NCI-H2171 treated with DMSO at 0.1 percent for 48 hours (cell line): ENCODE results near the gene TIMM23.
"Not testable (repeated sequence)": the region's sequence is repeated elsewhere in the genome, so short reads cannot be mapped to it uniquely, and the experiment has no call there.

Source experiments
- DNase-seq: peaks from one replicate; lab custom pipeline; 2025; lab: John Stamatoyannopoulos, UW

Gene TIMM23

GRCh38 chr10:45997557-45997956, 25.3 kb downstream of the TIMM23 start:
- DNase-seq, result no peak

DNA sequence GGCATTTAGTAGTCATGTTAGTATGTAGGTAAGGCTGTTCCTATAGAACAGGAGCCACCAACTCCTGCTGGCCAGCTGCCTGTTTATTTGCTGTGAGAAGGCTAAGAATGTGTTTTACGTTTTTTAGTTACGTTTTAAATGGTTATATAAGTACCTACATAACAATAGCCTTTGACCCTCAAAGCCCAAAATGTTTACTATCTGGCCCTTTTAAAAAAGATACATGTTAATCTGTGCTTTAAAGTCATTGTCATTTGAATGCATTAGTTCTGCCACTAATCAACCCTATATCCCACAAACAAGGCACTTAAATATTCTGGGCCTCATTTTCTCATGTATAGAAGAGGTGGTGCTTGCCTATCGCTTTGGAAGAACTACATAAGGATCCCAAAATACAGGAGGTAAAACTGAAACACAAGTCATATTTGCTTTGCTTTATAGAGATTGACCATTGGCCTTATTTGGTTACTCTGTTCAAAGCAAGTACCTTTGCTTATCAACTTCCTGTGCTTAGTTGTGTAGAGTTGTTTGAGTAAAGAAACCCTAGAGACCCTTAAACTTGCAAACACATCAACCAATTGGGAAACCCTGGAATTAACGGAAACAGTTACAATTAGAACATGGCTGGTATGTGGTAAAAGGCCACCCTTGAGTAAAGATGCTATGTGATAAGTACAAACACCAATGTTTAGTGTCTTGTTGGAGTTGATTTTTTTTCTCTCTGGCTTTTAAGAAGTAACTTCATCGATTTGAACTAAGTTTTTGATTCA, 25.9 kb downstream of the TIMM23 start:
- DNase-seq, result no peak

DNA sequence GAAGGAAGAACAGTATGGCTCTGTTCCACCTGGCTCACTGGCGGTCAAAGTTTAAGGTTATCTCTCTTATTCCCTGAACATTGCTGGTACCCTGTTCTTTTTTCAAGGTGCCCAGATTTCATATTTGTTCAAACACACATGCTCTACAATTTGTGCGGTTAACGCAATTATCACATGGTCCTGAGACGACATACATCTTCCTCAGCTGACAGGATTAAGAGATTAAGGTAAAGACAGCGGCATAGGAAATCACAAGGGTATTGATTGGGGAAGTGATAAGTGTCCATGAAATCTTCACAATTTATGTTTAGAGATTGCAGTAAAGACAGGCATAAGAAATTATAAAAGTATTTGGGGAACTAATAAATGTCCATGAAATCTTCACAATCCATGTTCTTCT, 27.7 kb downstream of the TIMM23 start:
- DNase-seq, result not testable (repeated sequence)

DNA sequence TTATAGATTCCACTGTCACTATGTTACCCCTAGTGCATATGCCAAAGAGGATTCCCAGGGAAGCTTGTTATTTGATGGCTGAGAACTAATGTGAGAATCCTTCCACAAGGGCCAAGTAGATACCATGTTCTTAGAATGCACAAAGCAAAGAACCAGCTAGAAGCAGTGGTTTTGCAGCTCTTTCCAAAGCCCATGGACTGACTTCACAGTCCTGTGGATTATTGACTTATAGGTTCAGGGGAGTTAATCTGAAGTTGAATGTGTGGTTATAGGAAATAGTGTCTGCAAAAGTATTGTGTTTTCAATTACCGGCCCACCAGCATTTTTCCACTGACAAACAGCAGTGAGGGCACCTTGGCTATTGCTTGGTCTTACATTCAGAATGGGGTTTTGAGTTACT, 28.2 kb downstream of the TIMM23 start:
- DNase-seq, result no peak

GRCh38 chr10:46001187-46001756, 29.0 kb downstream of the TIMM23 start:
- DNase-seq, result no peak

DNA sequence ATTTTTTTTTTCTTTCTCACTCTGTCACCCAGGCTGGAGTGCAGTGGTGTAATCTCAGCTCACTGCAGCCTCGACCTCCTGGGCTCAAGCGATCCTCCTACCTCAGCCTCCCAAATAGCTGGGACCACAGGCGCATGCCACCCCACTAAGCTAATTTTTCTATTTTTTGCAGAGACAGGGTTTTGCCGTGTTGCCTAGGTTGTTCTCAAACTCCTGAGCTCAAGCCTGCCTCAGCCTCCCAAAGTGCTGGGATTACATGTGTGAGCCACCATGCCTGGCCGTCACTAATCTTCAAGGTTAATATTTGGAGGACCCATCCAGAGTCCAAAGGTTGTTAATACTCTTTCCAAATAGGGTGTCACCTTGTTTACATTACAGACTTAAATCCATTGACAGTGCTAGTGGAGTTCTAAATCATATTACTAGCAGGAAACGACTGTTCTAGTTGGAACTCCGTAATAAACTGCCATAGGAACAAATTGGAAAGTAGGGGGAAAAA, 29.9 kb downstream of the TIMM23 start:
- DNase-seq, result not testable (repeated sequence)

GRCh38 chr10:46002916-46003693, 30.8 kb downstream of the TIMM23 start:
- no peak for DNase-seq

DNA sequence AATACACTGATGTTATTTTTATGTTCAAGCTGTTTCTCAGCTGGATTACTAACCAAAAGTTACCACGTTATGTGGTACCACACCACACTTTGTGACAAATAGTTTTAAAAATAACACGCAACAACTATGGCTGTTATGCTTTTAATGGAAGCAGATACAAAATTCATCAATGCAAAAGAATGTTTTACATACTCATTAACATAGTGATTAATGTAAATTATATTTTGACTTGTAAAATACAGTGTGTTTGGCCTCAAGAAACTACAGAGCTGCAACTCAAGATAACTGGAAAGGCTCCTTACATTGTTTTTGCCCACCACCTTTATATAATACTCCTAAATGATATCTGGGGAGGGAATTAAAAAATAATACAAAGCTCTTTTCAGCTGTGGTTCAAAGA, 32.7 kb downstream of the TIMM23 start:
- DNase-seq, result no peak

GRCh38 chr10:46005383-46005782, 33.1 kb downstream of the TIMM23 start:
- no peak for DNase-seq

DNA sequence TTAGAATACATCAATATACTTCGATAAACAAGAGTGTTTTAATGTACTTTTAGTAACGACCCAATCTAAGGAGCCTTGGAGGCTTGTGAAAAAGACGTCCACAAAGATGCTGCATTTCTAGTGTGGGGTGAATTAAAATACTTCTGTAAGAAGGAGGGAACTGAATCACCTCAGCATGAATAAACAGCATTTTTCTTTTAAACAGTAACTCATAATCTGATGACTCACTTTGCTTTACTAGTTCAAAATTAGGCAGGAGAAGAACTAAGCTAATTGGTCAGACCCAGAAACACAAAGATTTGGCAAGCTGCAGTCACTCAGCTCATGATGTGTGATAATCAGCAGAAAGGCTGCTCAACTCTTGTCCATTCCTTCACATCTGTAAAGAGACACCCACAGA, 33.9 kb downstream of the TIMM23 start:
- no peak for DNase-seq

GRCh38 chr10:46012746-46013145, 40.5 kb downstream of the TIMM23 start:
- no peak for DNase-seq

DNA sequence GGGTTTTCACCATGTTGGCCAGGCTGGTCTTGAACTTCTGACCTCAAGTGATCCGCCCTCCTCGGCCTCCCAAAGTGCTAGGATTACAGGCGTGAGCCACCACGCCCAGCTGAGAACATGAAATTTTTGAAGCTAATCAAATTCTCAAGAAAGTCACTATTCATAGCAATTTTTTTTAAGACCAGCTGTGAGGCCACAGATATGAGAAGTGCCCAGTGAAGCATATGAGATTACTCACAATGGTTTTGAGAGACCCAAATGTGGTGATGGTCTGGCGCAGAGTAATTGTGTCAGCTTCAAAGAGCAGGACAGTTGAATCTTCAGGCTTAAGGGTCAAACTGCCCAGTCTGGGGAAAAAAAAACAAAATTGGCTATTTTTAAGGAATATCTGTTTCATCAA, 41.9 kb downstream of the TIMM23 start:
- DNase-seq, result no peak

GRCh38 chr10:46014683-46015405, 42.6 kb downstream of the TIMM23 start:
- no peak for DNase-seq

DNA sequence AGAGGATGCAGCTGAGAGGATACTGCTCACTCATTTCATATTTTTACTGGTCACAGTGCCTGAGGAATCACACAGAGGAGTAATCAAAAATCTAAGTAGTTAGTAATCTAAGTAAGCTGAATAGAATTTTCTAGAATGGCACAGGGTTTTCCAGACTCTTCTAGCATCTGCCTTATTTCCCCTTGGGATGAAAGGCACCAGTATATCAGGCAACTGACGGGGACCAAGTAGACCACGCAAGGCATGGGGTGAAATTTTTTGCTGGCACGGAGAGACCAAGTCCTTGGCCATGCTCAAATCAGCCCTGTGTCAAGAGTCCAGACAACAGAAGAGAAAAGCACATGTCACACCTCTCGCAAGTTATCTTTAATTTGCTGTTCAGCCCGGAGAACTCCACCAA, 43.9 kb downstream of the TIMM23 start:
- DNase-seq, result no peak

DNA sequence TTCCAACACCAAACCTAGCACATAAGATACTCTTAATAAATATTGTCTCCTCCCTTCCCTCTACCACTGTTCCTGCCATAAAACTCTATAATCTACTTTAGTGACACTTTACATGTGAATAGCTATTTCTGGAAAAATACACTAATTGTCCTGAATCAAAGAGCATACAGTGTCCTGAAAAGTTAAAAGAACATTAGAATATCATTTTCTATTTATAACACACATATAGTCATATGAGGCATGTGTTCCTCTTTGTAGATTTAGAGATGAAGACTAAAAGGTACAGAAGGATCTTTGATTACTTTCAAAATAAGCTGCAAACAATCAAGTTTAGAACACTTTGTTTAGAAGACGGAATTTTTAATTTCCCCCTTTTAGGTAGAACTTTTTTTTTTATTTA, 44.5 kb downstream of the TIMM23 start:
- DNase-seq, result no peak

DNA sequence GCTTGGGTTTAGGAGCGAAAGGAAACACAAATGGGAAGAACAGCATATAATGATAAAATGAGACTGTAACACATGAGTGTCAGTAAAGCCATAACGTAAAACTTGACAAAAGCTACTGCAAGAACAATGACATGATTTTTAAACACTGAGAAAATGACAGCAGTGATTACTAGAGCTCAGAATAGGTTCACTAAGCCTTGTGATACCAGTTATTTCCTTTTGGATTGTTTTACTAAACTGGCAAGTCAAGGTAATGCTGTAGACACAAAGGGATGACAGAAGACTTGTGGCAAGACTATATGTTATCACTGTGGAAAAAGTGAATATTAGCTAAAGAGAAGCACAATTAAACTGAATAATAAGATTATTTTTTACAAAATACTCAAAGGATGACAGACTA, 45.4 kb downstream of the TIMM23 start:
- DNase-seq, result no peak

GRCh38 chr10:46018453-46019176, 46.3 kb downstream of the TIMM23 start:
- DNase-seq, result no peak

DNA sequence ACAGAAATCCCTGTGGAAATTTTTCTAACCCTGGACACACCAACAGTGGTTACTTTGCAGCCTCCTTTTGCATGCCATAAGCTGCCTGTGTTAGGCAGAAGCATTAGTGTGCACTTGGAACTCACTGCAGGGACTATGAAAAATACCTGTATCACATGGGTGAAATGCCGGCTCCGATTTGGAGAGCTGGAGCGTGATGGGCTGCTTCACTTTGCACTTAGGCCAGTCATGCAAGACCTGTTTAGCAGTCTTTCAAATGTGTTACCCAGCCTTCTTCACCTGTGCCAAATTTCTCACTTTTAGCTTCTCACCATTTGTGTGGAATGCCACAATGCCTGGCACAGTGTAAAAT, 46.9 kb downstream of the TIMM23 start:
- no peak for DNase-seq

GRCh38 chr10:46019569-46020343, 47.5 kb downstream of the TIMM23 start:
- no peak for DNase-seq

DNA sequence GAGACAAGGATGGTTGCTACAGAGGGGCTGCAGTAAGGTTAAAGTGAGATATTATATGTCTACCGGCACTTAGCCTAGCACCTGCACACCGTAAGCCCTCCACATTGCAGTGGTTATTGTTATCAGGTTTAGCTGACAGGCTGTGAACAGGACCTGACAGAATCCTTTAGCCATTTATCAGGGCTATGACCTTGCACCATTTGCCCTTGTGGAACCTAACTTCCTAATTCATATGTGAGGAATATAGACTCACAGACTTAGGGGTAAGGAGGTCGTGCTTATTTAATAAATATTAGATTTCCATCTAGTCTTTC, 48.0 kb downstream of the TIMM23 start:
- no peak for DNase-seq
